ENCODE results near the gene CCDC92.
A peak's percentile ranks its signal among the peaks of the same experiment; 100 is the strongest.

CCDC92 gene

GRCh38 chr12:123936956-123937706 lies 35.5 kb downstream of the CCDC92 start:
- no peak overlapping the region for H3K4me3 ChIP-seq (ENCODE audit: low read depth, low read length)
- DNase-seq (ENCODE audit: low read depth): no peak
- no peak for TF ChIP-seq CTCF (conservative IDR thresholded peaks at IDR 0.05; ENCODE audit: low read depth, low read length)

DNA sequence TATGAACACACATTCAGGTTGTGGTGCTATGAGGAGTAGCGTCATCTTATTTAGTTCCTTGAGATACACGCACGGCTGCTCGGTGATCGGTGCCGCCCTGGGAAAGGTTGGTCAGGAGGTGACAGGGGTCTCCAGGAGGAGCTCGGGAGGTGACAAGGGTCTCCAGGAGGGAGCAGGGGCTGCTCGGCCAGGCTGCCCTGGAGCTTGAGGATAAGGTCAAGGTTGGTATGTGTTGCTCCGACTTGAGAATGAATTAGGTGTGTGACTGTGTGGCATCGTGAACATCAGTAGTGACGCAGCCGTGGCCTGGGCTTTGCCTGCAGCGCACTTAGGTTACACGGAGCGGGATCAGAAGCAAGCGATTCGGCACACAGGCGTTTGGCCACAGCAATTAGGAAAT lies 36.2 kb downstream of the CCDC92 start:
- H3K4me3 ChIP-seq (ENCODE audit: low read depth, low read length): no peak overlapping the region
- DNase-seq (ENCODE audit: low read depth): no peak
- TF ChIP-seq CTCF (conservative IDR thresholded peaks at IDR 0.05; ENCODE audit: low read depth, low read length): no peak

- no peak for DNase-seq (ENCODE audit: low read depth)
Measured at GRCh38 chr12:123935956-123936355, 36.7 kb downstream of the CCDC92 start.

GRCh38 chr12:123934829-123935228 lies 37.8 kb downstream of the CCDC92 start:
- H3K4me3 ChIP-seq (ENCODE audit: low read depth, low read length): no peak overlapping the region
- DNase-seq (ENCODE audit: low read depth): peak; percentile 82
- no peak for TF ChIP-seq CTCF (conservative IDR thresholded peaks at IDR 0.05; ENCODE audit: low read depth, low read length)

More at GRCh38 chr12:123935956-123936355, 36.7 kb downstream of the CCDC92 start:
- TF ChIP-seq CTCF (conservative IDR thresholded peaks at IDR 0.05; ENCODE audit: low read depth, low read length): no peak
- no peak overlapping the region for H3K4me3 ChIP-seq (ENCODE audit: low read depth, low read length)

- TF ChIP-seq CTCF (conservative IDR thresholded peaks at IDR 0.05; ENCODE audit: low read depth, low read length): no peak
- no peak for DNase-seq (ENCODE audit: low read depth)
- H3K4me3 ChIP-seq (ENCODE audit: low read depth, low read length): no peak overlapping the region
Measured at GRCh38 chr12:123934016-123934620, 38.5 kb downstream of the CCDC92 start.

DNA sequence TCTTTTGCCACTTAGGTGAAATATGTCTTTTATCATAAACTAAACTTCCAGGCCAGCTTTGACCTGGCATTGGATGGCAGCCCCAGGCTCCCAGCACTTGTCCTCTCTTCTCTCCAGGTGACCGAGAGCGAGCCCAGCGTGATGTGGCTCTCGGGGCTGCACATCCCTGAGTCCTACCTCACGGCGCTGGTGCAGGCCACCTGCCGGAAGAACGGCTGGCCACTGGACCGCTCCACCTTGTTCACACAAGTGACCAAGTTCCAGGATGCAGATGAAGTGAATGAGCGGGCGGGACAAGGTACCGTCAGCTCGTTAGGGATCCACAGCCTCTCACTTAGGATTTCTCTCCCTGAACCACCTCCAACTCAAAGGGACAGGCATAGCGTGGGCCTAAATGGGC lies 39.4 kb downstream of the CCDC92 start:
- no peak for DNase-seq (ENCODE audit: low read depth)
- no peak for TF ChIP-seq CTCF (conservative IDR thresholded peaks at IDR 0.05; ENCODE audit: low read depth, low read length)
- H3K4me3 ChIP-seq (ENCODE audit: low read depth, low read length): no peak overlapping the region

Measured in choroid plexus epithelial cell (primary cell).